ENCODE results near the gene TTC28.
"Not testable (repeated sequence)": the region's sequence is repeated elsewhere in the genome, so short reads cannot be mapped to it uniquely, and the experiment has no call there.

TTC28 gene

GRCh38 chr22:28369854-28370253 is 309.8 kb downstream of the TTC28 start:
- in situ Hi-C loops (cut with MboI; ENCODE audit: low sequenced_read_pairs) = no loop called here

GRCh38 chr22:28366856-28367255 is 312.8 kb downstream of the TTC28 start:
- in situ Hi-C loops (cut with MboI; ENCODE audit: low sequenced_read_pairs) = no loop called here

GRCh38 chr22:28365371-28365770 is 314.3 kb downstream of the TTC28 start:
- in situ Hi-C loops (cut with MboI; ENCODE audit: low sequenced_read_pairs) = no loop called here

GRCh38 chr22:28364105-28364504 is 315.5 kb downstream of the TTC28 start:
- in situ Hi-C loops (cut with MboI; ENCODE audit: low sequenced_read_pairs) = not testable (repeated sequence)

- in situ Hi-C loops (cut with MboI; ENCODE audit: low sequenced_read_pairs) = no loop called here
Measured at GRCh38 chr22:28360939-28361338, 318.7 kb downstream of the TTC28 start.

GRCh38 chr22:28358312-28358711 is 321.3 kb downstream of the TTC28 start:
- in situ Hi-C loops (cut with MboI; ENCODE audit: low sequenced_read_pairs) = no loop called here

GRCh38 chr22:28357193-28357592 is 322.4 kb downstream of the TTC28 start:
- in situ Hi-C loops (cut with MboI; ENCODE audit: low sequenced_read_pairs) = no loop called here

GRCh38 chr22:28351476-28351875 is 328.2 kb downstream of the TTC28 start:
- in situ Hi-C loops (cut with MboI; ENCODE audit: low sequenced_read_pairs) = no loop called here

- in situ Hi-C loops (cut with MboI; ENCODE audit: low sequenced_read_pairs) = no loop called here
Measured at GRCh38 chr22:28348613-28349609, 330.7 kb downstream of the TTC28 start.

- in situ Hi-C loops (cut with MboI; ENCODE audit: low sequenced_read_pairs) = no loop called here
Measured at GRCh38 chr22:28346308-28346707, 333.3 kb downstream of the TTC28 start.

GRCh38 chr22:28344918-28345703 is 334.5 kb downstream of the TTC28 start:
- in situ Hi-C loops (cut with MboI; ENCODE audit: low sequenced_read_pairs) = no loop called here

GRCh38 chr22:28341001-28341400 is 338.6 kb downstream of the TTC28 start:
- in situ Hi-C loops (cut with MboI; ENCODE audit: low sequenced_read_pairs) = no loop called here

GRCh38 chr22:28333088-28333487 is 346.6 kb downstream of the TTC28 start:
- in situ Hi-C loops (cut with MboI; ENCODE audit: low sequenced_read_pairs) = no loop called here

- in situ Hi-C loops (cut with MboI; ENCODE audit: low sequenced_read_pairs) = no loop called here
Measured at GRCh38 chr22:28332410-28332809, 347.2 kb downstream of the TTC28 start.

- in situ Hi-C loops (cut with MboI; ENCODE audit: low sequenced_read_pairs) = no loop called here
Measured at GRCh38 chr22:28331695-28332094, 347.9 kb downstream of the TTC28 start.

GRCh38 chr22:28329186-28330073 is 350.2 kb downstream of the TTC28 start:
- in situ Hi-C loops (cut with MboI; ENCODE audit: low sequenced_read_pairs) = no loop called here

GRCh38 chr22:28328756-28329155 is 350.9 kb downstream of the TTC28 start:
- in situ Hi-C loops (cut with MboI; ENCODE audit: low sequenced_read_pairs) = no loop called here

GRCh38 chr22:28316014-28316413 is 363.6 kb downstream of the TTC28 start:
- in situ Hi-C loops (cut with MboI; ENCODE audit: low sequenced_read_pairs) = no loop called here

- in situ Hi-C loops (cut with MboI; ENCODE audit: low sequenced_read_pairs) = no loop called here
Measured at GRCh38 chr22:28314959-28315358, 364.7 kb downstream of the TTC28 start.

- in situ Hi-C loops (cut with MboI; ENCODE audit: low sequenced_read_pairs) = no loop called here
Measured at GRCh38 chr22:28310299-28310698, 369.3 kb downstream of the TTC28 start.

- in situ Hi-C loops (cut with MboI; ENCODE audit: low sequenced_read_pairs) = no loop called here
Measured at GRCh38 chr22:28299753-28300152, 379.9 kb downstream of the TTC28 start.

Data from HL-60/S4 treated with retinoic acid at 250 ng/mL for 4 days and 3 days (cell line).